DND-41 (cell line): Measurements from ENCODE around the gene SLX1A.

Experiments
- ATAC-seq: fragments of 200-7000 bp; cut with Tn5 transposase; 3 replicates; pipeline ENCODE4 v1.9.1; 2021; ENCODE audit warnings: low read depth; ENCODE audit not compliant: insufficient read depth
- DNase-seq: peaks from one replicate; pipeline ENCODE4 v3.0.0-alpha.2; 2020
- H2AFZ ChIP-seq: 2 replicates; pipeline ENCODE4 v1.6.0; 2012; ENCODE audit warnings: low read depth, low read length
- H3K27ac ChIP-seq: 2 replicates; pipeline ENCODE4 v1.5.1; 2012; ENCODE audit warnings: low read length, inconsistent platforms
- H3K27me3 ChIP-seq: fragments of 200-600 bp; sonication (generic); 2 replicates; pipeline ENCODE4 v1.6.0; 2012; ENCODE audit warnings: low read length, mild to moderate bottlenecking, inconsistent platforms; ENCODE audit not compliant: insufficient read depth, poor library complexity
- H3K36me3 ChIP-seq: 2 replicates; pipeline ENCODE4 v1.5.1; 2012; ENCODE audit warnings: low read length, inconsistent platforms; ENCODE audit not compliant: insufficient read depth
- H3K4me1 ChIP-seq: 2 replicates; pipeline ENCODE4 v1.5.1; 2012; ENCODE audit warnings: mild to moderate bottlenecking, low read length; ENCODE audit not compliant: insufficient read depth
- H3K4me2 ChIP-seq: 2 replicates; pipeline ENCODE4 v1.6.0; 2012; ENCODE audit warnings: mild to moderate bottlenecking, moderate library complexity, low read length, inconsistent platforms; ENCODE audit not compliant: insufficient read depth
- H3K4me3 ChIP-seq, 2 experiments: fragments of 200-600 bp in 1 of 2; shearing (Covaris generic) in 1 of 2; 2 replicates each; pipeline ENCODE4 v1.5.1; 2012 to 2016; ENCODE audit warnings: inconsistent platforms in 2 of 2, low read length in 2 of 2, mild to moderate bottlenecking in 2 of 2, low read depth in 1 of 2, moderate library complexity in 1 of 2
- H3K79me2 ChIP-seq: 2 replicates; pipeline ENCODE4 v1.6.0; 2012; ENCODE audit warnings: low read length, inconsistent platforms; ENCODE audit not compliant: insufficient read depth
- H3K9ac ChIP-seq: 2 replicates; pipeline ENCODE4 v1.6.0; 2012; ENCODE audit warnings: low read depth, mild to moderate bottlenecking, inconsistent platforms, low read length, moderate library complexity
- H3K9me3 ChIP-seq: 2 replicates; pipeline ENCODE4 v1.5.1; 2012; ENCODE audit warnings: low read length, moderate library complexity, mild to moderate bottlenecking, inconsistent platforms; ENCODE audit not compliant: insufficient read depth, severe bottlenecking
- H4K20me1 ChIP-seq: 2 replicates; pipeline ENCODE4 v1.6.0; 2012; ENCODE audit warnings: low read length; ENCODE audit not compliant: insufficient read depth
- CTCF ChIP-seq: IDR thresholded peaks from 2 replicates; pipeline ENCODE4 v1.5.1; 2012; ENCODE audit warnings: borderline replicate concordance, low read length, moderate library complexity, mild to moderate bottlenecking; ENCODE audit not compliant: poor library complexity, severe bottlenecking; ENCODE audit errors: extremely low read depth
- EZH2 ChIP-seq: IDR thresholded peaks from 3 replicates; pipeline ENCODE4 v1.6.1; 2012; ENCODE audit warnings: borderline replicate concordance, low read depth, mild to moderate bottlenecking, moderate library complexity, low read length, inconsistent platforms; ENCODE audit not compliant: severe bottlenecking

Gene SLX1A

GRCh38 chr16:30152517-30152916 is 41.2 kb upstream of the SLX1A start:
- H3K79me2 ChIP-seq: no peaks in the 10 kb centered on the region
- no peaks in the 10 kb centered on the region for H3K36me3 ChIP-seq
- DNase-seq: no peak
- no peak overlapping the region for H3K9ac ChIP-seq
- no peak for TF ChIP-seq EZH2
- no peak for TF ChIP-seq CTCF
- no peak overlapping the region for H3K4me2 ChIP-seq
- no peaks in the 10 kb centered on the region for H3K27me3 ChIP-seq
- no peak overlapping the region for H2AFZ ChIP-seq
- no peak overlapping the region for H3K4me3 ChIP-seq
- ATAC-seq: no peak
- no peaks in the 10 kb centered on the region for H3K4me1 ChIP-seq
- peaks cover 10% of the 10 kb centered on the region for H3K9me3 ChIP-seq
- H4K20me1 ChIP-seq: no peaks in the 10 kb centered on the region
- no peak overlapping the region for H3K27ac ChIP-seq

- no peaks in the 10 kb centered on the region for H4K20me1 ChIP-seq
- H3K4me3 ChIP-seq: no peak overlapping the region
- no peak overlapping the region for H3K9ac ChIP-seq
- no peak overlapping the region for H3K27ac ChIP-seq
- H3K27me3 ChIP-seq: no peaks in the 10 kb centered on the region
- no peaks in the 10 kb centered on the region for H3K4me1 ChIP-seq
- TF ChIP-seq CTCF (no peak), EZH2 (no peak)
- H2AFZ ChIP-seq: no peak overlapping the region
- no peaks in the 10 kb centered on the region for H3K79me2 ChIP-seq
- no peak overlapping the region for H3K4me2 ChIP-seq
- H3K9me3 ChIP-seq: no peaks in the 10 kb centered on the region
- H3K36me3 ChIP-seq: no peaks in the 10 kb centered on the region
- ATAC-seq: no peak
- DNase-seq: no peak
These were observed 38.5 kb upstream of the SLX1A start for GRCh38 chr16:30155188-30155587.

GRCh38 chr16:30157214-30157613 is 36.5 kb upstream of the SLX1A start:
- H3K79me2 ChIP-seq: no peaks in the 10 kb centered on the region
- no peaks in the 10 kb centered on the region for H3K4me1 ChIP-seq
- H3K9me3 ChIP-seq: no peaks in the 10 kb centered on the region
- ATAC-seq (no peak), DNase-seq (no peak)
- H3K4me3 ChIP-seq: no peak overlapping the region
- H3K27me3 ChIP-seq: no peaks in the 10 kb centered on the region
- TF ChIP-seq CTCF: no peak
- no peak for TF ChIP-seq EZH2
- no peak overlapping the region for H3K27ac ChIP-seq
- H3K36me3 ChIP-seq: no peaks in the 10 kb centered on the region
- no peak overlapping the region for H3K4me2 ChIP-seq
- no peaks in the 10 kb centered on the region for H4K20me1 ChIP-seq
- H3K9ac ChIP-seq: no peak overlapping the region
- H2AFZ ChIP-seq: no peak overlapping the region

GRCh38 chr16:30163538-30163937 is 30.1 kb upstream of the SLX1A start:
- no peak overlapping the region for H3K4me2 ChIP-seq
- no peaks in the 10 kb centered on the region for H3K9me3 ChIP-seq
- no peaks in the 10 kb centered on the region for H3K27me3 ChIP-seq
- no peak for ATAC-seq
- no peaks in the 10 kb centered on the region for H3K79me2 ChIP-seq
- no peak overlapping the region for H3K9ac ChIP-seq
- H3K36me3 ChIP-seq: no peaks in the 10 kb centered on the region
- peaks cover 5% of the 10 kb centered on the region; the same call in 1 of the 2 replicates for H3K4me1 ChIP-seq
- no peak overlapping the region for H2AFZ ChIP-seq
- H3K4me3 ChIP-seq: no peak overlapping the region
- H4K20me1 ChIP-seq: no peaks in the 10 kb centered on the region
- TF ChIP-seq EZH2: no peak
- no peak for TF ChIP-seq CTCF
- DNase-seq: no peak
- no peak overlapping the region for H3K27ac ChIP-seq
